Activated CD8-positive, alpha-beta memory T cell treated with anti-CD3 and anti-CD28 coated beads, Interleukin-2, amount 50 U/mL, for 48 hours (primary cell): ENCODE data around the gene DKK3.

Experiments
- DNase-seq: peaks from one replicate; pipeline ENCODE4 v3.0.0-alpha.2; 2020

DKK3 gene

GRCh38 chr11:11937433-11937832 lies 71.0 kb downstream of the DKK3 start:
- no peak for DNase-seq

GRCh38 chr11:11935536-11935935 lies 72.9 kb downstream of the DKK3 start:
- DNase-seq: no peak

GRCh38 chr11:11931461-11932055 lies 76.9 kb downstream of the DKK3 start:
- no peak for DNase-seq

GRCh38 chr11:11929920-11930319 lies 78.5 kb downstream of the DKK3 start:
- DNase-seq: no peak

- no peak for DNase-seq
Measured at GRCh38 chr11:11923828-11924227, 84.6 kb downstream of the DKK3 start.

- no peak for DNase-seq
Measured at GRCh38 chr11:11916981-11917399, 91.4 kb downstream of the DKK3 start.

- no peak for DNase-seq
Measured at GRCh38 chr11:11915625-11916024, 92.8 kb downstream of the DKK3 start.

GRCh38 chr11:11913395-11913794 lies 95.0 kb downstream of the DKK3 start:
- no peak for DNase-seq
